PC-9 (cell line): ENCODE measurements around the gene ITGA2. TPM values are rescaled to one million over a fixed set of nuclear protein-coding genes. Genes with fewer than 3 reads are reported as not detected.

Experiments used
- BruUV-seq: library from RNA; stranded (reverse); fragments of 400-500 nt; replicated peaks from 2 replicates; lab custom pipeline; 2021; lab: Mats Ljungman, UMichigan
- CTCF ChIA-PET: fragments of 300-600 bp; sonication (Branson Sonifier 250); formaldehyde crosslinking; loops from one replicate; lab custom pipeline; 2022; ENCODE audit warnings: antibody characterized with exemption; lab: Charles Lee
- POLR2A ChIA-PET: fragments of 300-600 bp; sonication (Branson Sonifier 250); formaldehyde crosslinking; loops from one replicate; lab custom pipeline; 2022; ENCODE audit warnings: antibody characterized with exemption; ENCODE audit not compliant: unreplicated experiment; lab: Charles Lee
- DNase-seq, 2 experiments: peaks; one replicate each; pipeline versions ENCODE4 v3.0.0 to v3.0.0-alpha.2; 2015 to 2022; ENCODE audit warnings: mixed read lengths in 1 of 2
- H2AFZ ChIP-seq: fragments of 200-600 bp; sonication (generic); 2 replicates; pipeline ENCODE4 v1.8.1; 2017; ENCODE audit warnings: antibody characterized with exemption
- H3F3A ChIP-seq: fragments of 200-600 bp; sonication (generic); 2 replicates; pipeline ENCODE4 v1.8.1; 2017; ENCODE audit warnings: antibody characterized with exemption, mild to moderate bottlenecking, low read depth; ENCODE audit not compliant: insufficient read depth
- H3K27ac ChIP-seq: fragments of 200-600 bp; sonication (generic); 2 replicates; pipeline ENCODE4 v1.6.1; 2016; ENCODE audit warnings: mixed run types
- H3K27me3 ChIP-seq: fragments of 200-600 bp; sonication (generic); 2 replicates; pipeline ENCODE4 v1.6.1; 2016; ENCODE audit warnings: low read depth, mixed run types; ENCODE audit not compliant: insufficient read depth
- H3K36me3 ChIP-seq: fragments of 200-600 bp; sonication (generic); 2 replicates; pipeline ENCODE4 v1.6.1; 2016; ENCODE audit warnings: low read depth, mixed run types
- H3K4me1 ChIP-seq: fragments of 200-600 bp; sonication (generic); replicated peaks from 2 replicates; pipeline ENCODE4 v1.6.1; 2016; ENCODE audit warnings: mixed run types; ENCODE audit not compliant: insufficient read depth
- H3K4me2 ChIP-seq: fragments of 200-600 bp; sonication (generic); 2 replicates; pipeline ENCODE4 v1.6.1; 2017; ENCODE audit warnings: mixed run types
- H3K4me3 ChIP-seq: fragments of 200-600 bp; sonication (generic); 2 replicates; pipeline ENCODE4 v1.6.1; 2016; ENCODE audit warnings: mixed run types
- H3K79me2 ChIP-seq: fragments of 200-600 bp; sonication (generic); 2 replicates; pipeline ENCODE4 v1.6.1; 2017; ENCODE audit warnings: low read depth, mixed run types
- H3K9me2 ChIP-seq: fragments of 200-600 bp; sonication (generic); 2 replicates; pipeline ENCODE4 v1.8.1; 2017; ENCODE audit warnings: mild to moderate bottlenecking; ENCODE audit not compliant: insufficient read depth
- H3K9me3 ChIP-seq: fragments of 200-600 bp; sonication (generic); 2 replicates; pipeline ENCODE4 v1.8.1; 2016; ENCODE audit warnings: low read depth; ENCODE audit not compliant: insufficient read depth
- H4K20me1 ChIP-seq: fragments of 200-600 bp; sonication (generic); 2 replicates; pipeline ENCODE4 v1.8.1; 2017; ENCODE audit not compliant: insufficient read depth
- CTCF ChIP-seq: fragments of 200-600 bp; sonication (generic); conservative IDR thresholded peaks from 2 replicates; pipeline ENCODE4 v1.6.1; 2017; ENCODE audit warnings: mixed run types, antibody characterized with exemption, mild to moderate bottlenecking, moderate library complexity
- EZH2 ChIP-seq: fragments of 200-600 bp; sonication (generic); IDR thresholded peaks from 2 replicates; pipeline ENCODE4 v1.8.0; 2017; ENCODE audit warnings: antibody characterized with exemption, low read depth
- intact Hi-C: fragments of 100-400 bp; cut with micrococcal nuclease; formaldehyde crosslinking; loops from one replicate; pipeline ENCODE4 v1.10.0; 2022; ENCODE audit not compliant: unreplicated experiment
- total RNA-seq: library from RNA; stranded (reverse); gene quantifications from 2 replicates; pipeline ENCODE4 v1.2.3, GENCODE V29; 2021

The ITGA2 gene
- total RNA-seq, 1 experiment from 2014 or later = 35.8 TPM

GRCh38 chr5:53099546-53099945 lies 110.4 kb downstream of the ITGA2 start:
- no peaks in the 10 kb centered on the region for H3K79me2 ChIP-seq
- H3K4me2 ChIP-seq = no peak overlapping the region
- H3K9me3 ChIP-seq = no peaks in the 10 kb centered on the region
- no peak for DNase-seq
- H3K27ac ChIP-seq = no peak overlapping the region
- intact Hi-C loops = loop anchor here (5.0 kb wide), 2 partner anchors 177 to 312 kb away; partner anchors contain the start of genes ITGA1 and PELO
- TF ChIP-seq EZH2 (no peak), CTCF (no peak)
- no peaks in the 10 kb centered on the region for H3K4me1 ChIP-seq
- ChIA-PET POLR2A (no interaction called here), CTCF (no interaction called here)
- peaks cover 20% of the 10 kb centered on the region for H3K36me3 ChIP-seq
- H4K20me1 ChIP-seq = no peaks in the 10 kb centered on the region
- no peak overlapping the region for H2AFZ ChIP-seq
- no peak overlapping the region for H3K4me3 ChIP-seq
- BruUV-seq = no TSS peak
- H3F3A ChIP-seq = peaks cover 15% of the 10 kb centered on the region; the same call in 1 of the 2 replicates
- no peaks in the 10 kb centered on the region for H3K27me3 ChIP-seq
- no peaks in the 10 kb centered on the region for H3K9me2 ChIP-seq

GRCh38 chr5:53100606-53101005 lies 111.5 kb downstream of the ITGA2 start:
- BruUV-seq = no TSS peak
- H3K79me2 ChIP-seq = no peaks in the 10 kb centered on the region
- no peak overlapping the region for H3K4me2 ChIP-seq
- H2AFZ ChIP-seq = no peak overlapping the region
- H3K27me3 ChIP-seq = no peaks in the 10 kb centered on the region
- TF ChIP-seq EZH2 = no peak
- no peak for TF ChIP-seq CTCF
- no peaks in the 10 kb centered on the region for H3K9me2 ChIP-seq
- peaks cover 12% of the 10 kb centered on the region; the same call in 1 of the 2 replicates for H3F3A ChIP-seq
- no peak overlapping the region for H3K4me3 ChIP-seq
- H4K20me1 ChIP-seq = no peaks in the 10 kb centered on the region
- DNase-seq = no peak
- H3K9me3 ChIP-seq = no peaks in the 10 kb centered on the region
- no peaks in the 10 kb centered on the region for H3K4me1 ChIP-seq
- H3K36me3 ChIP-seq = peaks cover 18% of the 10 kb centered on the region; the same call in 1 of the 2 replicates
- intact Hi-C loops = no loop called here
- ChIA-PET CTCF (no interaction called here), POLR2A (no interaction called here)
- H3K27ac ChIP-seq = no peak overlapping the region

GRCh38 chr5:53105611-53106300 lies 116.6 kb downstream of the ITGA2 start:
- Histone ChIP-seq H3K9me2 (no peaks in the 10 kb centered on the region), H3K4me1 (peaks cover 15% of the 10 kb centered on the region), H4K20me1 (no peaks in the 10 kb centered on the region), H3K27ac (no peak overlapping the region), H3K4me3 (no peak overlapping the region), H3K9me3 (no peaks in the 10 kb centered on the region), H2AFZ (no peak overlapping the region), H3F3A (0 out of 2 replicates have a peak, but pooled peaks cover 2% of the 10 kb centered on the region), H3K36me3 (0 out of 2 replicates have a peak, but pooled peaks cover 6% of the 10 kb centered on the region), H3K4me2 (no peak overlapping the region), H3K27me3 (no peaks in the 10 kb centered on the region), H3K79me2 (peaks cover 9% of the 10 kb centered on the region)
- ChIA-PET POLR2A (no interaction called here), CTCF (no interaction called here)
- intact Hi-C loops = no loop called here
- BruUV-seq = no TSS peak
- TF ChIP-seq CTCF = no peak
- TF ChIP-seq EZH2 = no peak
- no peak for DNase-seq
